Breast epithelium (tissue), 4 donors: ENCODE data around the gene RPS26. TPM values are rescaled to one million over a fixed set of nuclear protein-coding genes. Genes with fewer than 3 reads are reported as not detected.

Experiments used
- DNase-seq, 2 donors: peaks; one replicate each; pipeline ENCODE4 v3.0.0-alpha.2; 2019; ENCODE audit warnings: low spot score in 2 of 2
- H3K27ac ChIP-seq, 2 donors: fragments of 200-600 bp; sonication (generic) in 1 of 2; one replicate each; pipeline ENCODE4 v1.5.1; 2016 to 2019; ENCODE audit warnings: mild to moderate bottlenecking in 1 of 2
- H3K27me3 ChIP-seq, 2 donors: fragments of 200-600 bp; sonication (generic) in 1 of 2; one replicate each; pipeline versions ENCODE4 v1.5.1 to v1.6.0; 2017 to 2019; ENCODE audit warnings: control low read depth in 1 of 2, mild to moderate bottlenecking in 1 of 2
- H3K36me3 ChIP-seq: fragments of 200-600 bp; one replicate; pipeline ENCODE4 v1.5.1; 2019
- H3K4me1 ChIP-seq, 2 donors: fragments of 200-600 bp; sonication (generic); one replicate each; pipeline ENCODE4 v1.5.1; 2016 to 2019; ENCODE audit warnings: control low read depth in 1 of 2
- H3K4me3 ChIP-seq, 3 donors: fragments of 200-600 bp; sonication (generic); 1 replicate in 2 of 3; 2 replicates in 1 of 3; pipeline ENCODE4 v1.5.1; 2016 to 2019; ENCODE audit warnings: mild to moderate bottlenecking in 3 of 3, moderate library complexity in 2 of 3
- H3K9me3 ChIP-seq, 2 donors: fragments of 200-600 bp; sonication (generic) in 1 of 2; one replicate each; pipeline ENCODE4 v1.5.1; 2016 to 2019; ENCODE audit warnings: control low read depth in 1 of 2
- POLR2A ChIP-seq: fragments of 450-650 bp; IDR thresholded peaks from one replicate; pipeline ENCODE4 v1.6.1; 2016; ENCODE audit warnings: antibody characterized with exemption, mild to moderate bottlenecking, moderate library complexity
- POLR2AphosphoS5 ChIP-seq, 3 donors: sonication (generic); formaldehyde crosslinking; IDR thresholded peaks; one replicate each; pipeline ENCODE4 v1.6.1; 2017; ENCODE audit warnings: antibody characterized with exemption in 3 of 3
- intact Hi-C: fragments of 100-400 bp; cut with DNase I; formaldehyde crosslinking; loops from one replicate; pipeline ENCODE4 v1.15.1; 2023; ENCODE audit warnings: low total_unique reads
- total RNA-seq, 3 donors: library from RNA; depleted of rRNA; stranded (reverse); fragments of >200 nt; gene quantifications; one replicate each; pipeline ENCODE4 v1.1.0, GENCODE V29; 2016
- TF ChIP-seq, protein P1 (sequence below), 3 donors: fragments of 450-650 bp; IDR thresholded peaks; one replicate each; pipeline ENCODE4 v1.5.1; 2016 to 2017; ENCODE audit warnings: antibody characterized with exemption in 3 of 3, mild to moderate bottlenecking in 3 of 3, moderate library complexity in 3 of 3

The RPS26 gene
- total RNA-seq, 3 donors from 2014 or later, result 557 to 1,840 (median 572) TPM

DNA sequence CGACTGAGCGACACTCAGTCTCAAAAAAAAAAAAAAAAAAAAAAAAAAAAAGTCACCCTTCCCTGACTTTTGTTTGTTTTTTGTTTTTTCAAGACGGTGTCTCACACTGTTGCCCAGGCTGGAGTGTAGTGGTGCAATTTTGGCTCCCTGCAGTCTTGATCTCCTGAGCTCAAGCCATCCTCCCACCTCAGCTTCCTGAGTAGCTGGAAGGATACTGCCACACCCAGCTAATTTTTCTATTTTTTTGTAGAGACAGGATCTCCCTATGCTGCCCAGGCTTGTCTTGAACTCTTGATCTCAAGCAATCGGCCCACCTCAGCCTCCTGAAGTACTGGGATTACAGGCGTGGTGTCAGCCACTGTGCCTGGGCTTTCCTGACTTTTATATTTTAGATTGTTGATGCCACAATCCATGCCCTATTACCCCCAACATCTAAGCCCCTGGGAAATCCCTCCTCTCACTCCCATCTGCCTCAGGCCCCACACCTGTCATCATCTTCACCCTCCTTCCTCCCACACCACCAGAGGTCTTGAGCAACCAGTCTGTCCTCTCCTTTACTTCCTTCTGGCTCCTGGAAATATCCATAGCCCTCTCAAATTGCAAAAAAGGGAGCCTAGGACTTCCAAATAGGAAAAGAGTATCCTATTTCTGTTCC lies 13.1 kb upstream of the RPS26 start:
- Histone ChIP-seq H3K4me1 (no peaks in the 10 kb centered on the region), H3K4me3 (no peak overlapping the region), H3K27me3 (no peaks in the 10 kb centered on the region), H3K9me3 (no peaks in the 10 kb centered on the region), H3K36me3 (no peaks in the 10 kb centered on the region), H3K27ac (peak overlapping the region; percentile 61 to 64)
- TF ChIP-seq POLR2AphosphoS5 (IDR thresholded peaks at IDR 0.05), result no peak
- no peak for TF ChIP-seq POLR2A
- TF ChIP-seq, protein P1, sequence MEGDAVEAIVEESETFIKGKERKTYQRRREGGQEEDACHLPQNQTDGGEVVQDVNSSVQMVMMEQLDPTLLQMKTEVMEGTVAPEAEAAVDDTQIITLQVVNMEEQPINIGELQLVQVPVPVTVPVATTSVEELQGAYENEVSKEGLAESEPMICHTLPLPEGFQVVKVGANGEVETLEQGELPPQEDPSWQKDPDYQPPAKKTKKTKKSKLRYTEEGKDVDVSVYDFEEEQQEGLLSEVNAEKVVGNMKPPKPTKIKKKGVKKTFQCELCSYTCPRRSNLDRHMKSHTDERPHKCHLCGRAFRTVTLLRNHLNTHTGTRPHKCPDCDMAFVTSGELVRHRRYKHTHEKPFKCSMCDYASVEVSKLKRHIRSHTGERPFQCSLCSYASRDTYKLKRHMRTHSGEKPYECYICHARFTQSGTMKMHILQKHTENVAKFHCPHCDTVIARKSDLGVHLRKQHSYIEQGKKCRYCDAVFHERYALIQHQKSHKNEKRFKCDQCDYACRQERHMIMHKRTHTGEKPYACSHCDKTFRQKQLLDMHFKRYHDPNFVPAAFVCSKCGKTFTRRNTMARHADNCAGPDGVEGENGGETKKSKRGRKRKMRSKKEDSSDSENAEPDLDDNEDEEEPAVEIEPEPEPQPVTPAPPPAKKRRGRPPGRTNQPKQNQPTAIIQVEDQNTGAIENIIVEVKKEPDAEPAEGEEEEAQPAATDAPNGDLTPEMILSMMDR (IDR thresholded peaks at IDR 0.05), result no peak
- no peak for DNase-seq
- intact Hi-C loops, result no loop called here

DNA sequence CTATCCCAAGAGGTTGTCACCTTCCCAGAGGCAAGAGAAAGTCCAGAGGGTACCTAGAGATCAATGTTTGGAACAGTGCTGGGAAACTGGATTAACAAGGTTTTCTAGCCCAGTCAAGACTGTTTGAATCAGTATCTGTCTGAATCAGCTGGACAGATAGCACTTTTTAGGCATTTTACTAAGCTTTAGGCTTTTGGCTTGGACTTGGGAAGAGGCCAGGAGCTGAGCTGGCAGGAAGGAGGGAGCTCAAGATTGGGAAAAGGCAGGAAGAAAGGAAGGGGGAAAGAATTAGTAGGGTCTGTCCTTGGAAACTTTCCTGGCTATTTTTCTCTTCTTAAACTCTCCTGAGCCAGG lies 12.6 kb upstream of the RPS26 start:
- H3K36me3 ChIP-seq, result no peaks in the 10 kb centered on the region
- no peak for TF ChIP-seq POLR2A
- TF ChIP-seq, protein P1 (IDR thresholded peaks at IDR 0.05), result no peak
- no peak for TF ChIP-seq POLR2AphosphoS5 (IDR thresholded peaks at IDR 0.05)
- intact Hi-C loops, result no loop called here

DNA sequence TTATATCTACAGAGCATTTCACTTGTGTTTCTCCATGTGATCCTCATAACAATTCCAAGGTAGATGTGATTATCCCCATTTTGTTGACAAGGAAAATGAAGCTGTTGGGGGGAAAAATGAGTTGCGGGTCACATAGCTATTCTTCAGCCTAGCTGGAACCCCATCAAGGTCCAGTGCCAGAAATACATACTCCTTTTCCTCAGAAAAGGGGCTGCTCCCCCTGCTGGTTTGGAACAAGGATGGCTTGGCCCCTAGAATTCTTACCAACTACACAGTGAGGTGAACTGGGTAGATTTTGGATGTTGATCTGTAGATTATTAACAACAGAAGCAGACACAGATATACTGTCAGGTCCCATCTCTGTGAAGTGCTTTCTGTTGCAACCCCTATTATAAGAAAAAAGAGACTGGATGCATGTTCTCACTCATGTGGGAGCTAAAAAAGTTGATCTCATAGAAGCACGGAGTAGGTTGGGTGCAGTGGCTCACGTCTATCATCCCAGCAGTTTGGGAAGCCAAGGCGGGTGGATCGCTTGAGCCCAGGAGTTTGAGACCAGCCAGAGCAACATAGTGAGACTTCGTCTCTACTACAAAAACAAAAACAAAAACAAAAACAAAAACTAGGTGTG lies 11.9 kb upstream of the RPS26 start:
- H3K4me1 ChIP-seq, result no peaks in the 10 kb centered on the region
- no peak for TF ChIP-seq POLR2AphosphoS5 (IDR thresholded peaks at IDR 0.05)
- TF ChIP-seq, protein P1 (IDR thresholded peaks at IDR 0.05), result peak; percentile 49 to 61 (median 60)
- no peaks in the 10 kb centered on the region for H3K9me3 ChIP-seq
- intact Hi-C loops, result no loop called here
- H3K27me3 ChIP-seq, result no peaks in the 10 kb centered on the region
- peak overlapping the region in 1 of 2 donors; percentile 61 for H3K27ac ChIP-seq
- DNase-seq, result no peak
- H3K4me3 ChIP-seq, result no peak overlapping the region
- no peaks in the 10 kb centered on the region for H3K36me3 ChIP-seq

More for the DNA sequence above, 12.6 kb upstream of the RPS26 start:
- no peak for DNase-seq
- Histone ChIP-seq H3K27ac (peak overlapping the region; percentile 61 to 64), H3K4me3 (no peak overlapping the region), H3K4me1 (no peaks in the 10 kb centered on the region), H3K9me3 (no peaks in the 10 kb centered on the region), H3K27me3 (no peaks in the 10 kb centered on the region)

DNA sequence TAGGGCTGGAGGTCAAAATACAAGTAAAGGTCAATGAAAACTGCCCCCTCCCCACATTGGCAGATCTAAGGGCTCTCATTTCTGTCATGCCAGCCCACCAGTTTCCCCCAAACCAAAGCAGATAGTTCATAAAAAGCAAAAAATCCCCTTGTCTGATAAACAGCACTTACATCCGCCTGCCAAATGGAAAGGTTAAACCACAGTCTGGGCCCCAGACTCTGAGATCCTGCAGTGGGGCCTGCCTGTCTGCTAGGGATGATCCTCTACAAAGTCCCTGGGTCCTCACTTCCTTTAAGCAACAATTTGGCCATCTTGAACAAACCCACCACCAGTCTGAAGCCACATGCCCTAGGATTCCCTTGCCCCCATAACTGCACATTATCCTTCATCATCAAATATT lies 9.7 kb upstream of the RPS26 start:
- intact Hi-C loops, result no loop called here
- Histone ChIP-seq H3K4me3 (no peak overlapping the region), H3K4me1 (no peaks in the 10 kb centered on the region), H3K27me3 (no peaks in the 10 kb centered on the region), H3K27ac (no peak overlapping the region), H3K9me3 (no peaks in the 10 kb centered on the region), H3K36me3 (no peaks in the 10 kb centered on the region)
- TF ChIP-seq POLR2A (no peak), POLR2AphosphoS5 (IDR thresholded peaks at IDR 0.05) (no peak)
- TF ChIP-seq, protein P1 (IDR thresholded peaks at IDR 0.05), result no peak
- DNase-seq, result no peak

DNA sequence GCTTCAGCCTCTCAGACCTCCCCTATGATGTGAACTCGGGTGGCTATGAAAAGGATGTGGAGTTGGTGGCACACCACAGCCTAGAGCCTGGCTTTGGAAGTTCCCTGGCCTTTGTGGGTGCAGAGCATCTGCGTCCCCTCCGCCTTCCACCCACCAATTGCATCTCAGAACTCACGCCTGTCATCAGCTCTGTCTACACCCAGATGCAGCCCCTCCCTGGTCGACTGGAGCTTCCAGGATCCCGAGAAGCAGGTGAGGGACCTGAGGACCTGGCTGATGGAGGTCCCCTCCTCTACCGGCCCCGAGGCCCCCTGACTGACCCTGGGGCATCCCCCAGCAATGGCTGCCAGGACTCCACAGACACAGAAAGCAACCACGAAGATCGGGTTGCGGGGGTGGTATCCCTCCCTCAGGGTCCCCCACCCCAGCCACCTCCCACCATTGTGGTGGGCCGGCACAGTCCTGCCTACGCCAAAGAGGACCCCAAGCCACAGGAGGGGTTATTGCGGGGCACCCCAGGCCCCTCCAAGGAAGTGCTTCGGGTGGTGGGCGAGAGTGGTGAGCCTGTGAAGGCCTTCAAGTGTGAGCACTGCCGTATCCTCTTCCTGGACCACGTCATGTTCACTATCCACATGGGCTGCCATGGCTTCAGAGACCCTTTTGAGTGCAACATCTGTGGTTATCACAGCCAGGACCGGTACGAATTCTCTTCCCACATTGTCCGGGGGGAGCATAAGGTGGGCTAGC lies 7.0 kb upstream of the RPS26 start:
- H3K4me3 ChIP-seq, result no peak overlapping the region
- H3K36me3 ChIP-seq, result no peaks in the 10 kb centered on the region
- no peak overlapping the region for H3K27ac ChIP-seq
- no peak for DNase-seq
- no peaks in the 10 kb centered on the region for H3K27me3 ChIP-seq
- intact Hi-C loops, result no loop called here
- TF ChIP-seq, protein P1 (IDR thresholded peaks at IDR 0.05), result no peak
- TF ChIP-seq POLR2A, result no peak
- TF ChIP-seq POLR2AphosphoS5 (IDR thresholded peaks at IDR 0.05), result no peak
- H3K9me3 ChIP-seq, result no peaks in the 10 kb centered on the region
- H3K4me1 ChIP-seq, result no peaks in the 10 kb centered on the region
